ENCODE measurements around the gene DOCK8.

DOCK8 gene

DNA sequence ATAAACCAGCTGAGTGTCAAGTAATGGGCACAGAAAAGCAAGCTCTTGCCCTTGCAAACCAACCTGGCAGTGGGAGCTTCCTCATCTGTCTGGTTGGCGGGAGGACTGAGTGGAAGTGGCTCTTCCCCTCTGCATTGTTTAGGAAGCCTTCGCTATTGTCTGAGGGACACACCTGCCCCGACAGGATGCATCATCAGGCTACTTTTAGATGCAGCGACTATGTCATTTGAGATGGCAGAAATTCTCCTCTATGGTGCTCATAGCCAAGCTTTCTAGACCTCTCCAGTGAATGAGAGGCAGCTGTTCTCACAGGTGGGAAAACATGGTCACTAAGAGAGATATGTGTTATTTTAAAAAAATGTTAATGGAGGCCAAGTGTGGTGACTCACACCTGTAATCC lies 104.0 kb downstream of the DOCK8 start:
- DNase-seq = no peak

DNA sequence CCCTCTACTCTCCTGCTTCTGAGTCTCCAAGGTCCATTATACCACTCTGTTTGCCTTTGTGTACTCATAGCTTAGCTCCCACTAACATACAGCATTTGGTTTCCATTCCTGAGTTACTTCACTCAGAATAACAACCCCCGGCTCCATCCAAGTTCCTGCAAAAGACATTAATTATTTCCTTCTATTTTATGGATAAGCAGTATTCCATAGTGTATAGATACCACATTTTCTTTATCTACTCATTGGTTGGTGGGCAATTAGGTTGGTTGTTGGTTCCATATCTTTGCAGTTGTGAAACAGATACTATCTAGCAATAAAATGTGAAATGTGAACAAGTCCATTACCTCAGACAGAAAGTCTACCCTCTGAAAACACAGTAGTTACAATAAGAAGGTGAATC lies 110.3 kb downstream of the DOCK8 start:
- no peak for DNase-seq

DNA sequence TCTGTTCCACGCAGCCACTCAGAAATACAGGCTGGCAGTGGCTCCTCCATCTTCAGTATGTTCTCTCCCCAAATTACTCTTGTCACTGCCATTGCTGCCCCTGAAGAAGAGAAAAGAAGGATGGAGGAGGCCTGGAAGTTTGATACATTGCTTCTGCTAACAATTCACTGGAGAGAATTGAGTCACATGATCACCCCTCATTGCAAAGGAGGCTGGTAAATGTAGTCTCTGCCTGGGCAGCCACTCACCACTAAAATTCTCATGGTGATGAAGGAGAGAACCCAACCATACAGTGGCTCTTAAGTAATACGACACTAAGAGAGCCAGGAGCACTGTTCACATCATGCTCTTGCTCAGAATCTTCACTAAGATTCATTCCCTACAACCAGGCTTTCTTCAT lies 112.0 kb downstream of the DOCK8 start:
- no peak for DNase-seq

DNA sequence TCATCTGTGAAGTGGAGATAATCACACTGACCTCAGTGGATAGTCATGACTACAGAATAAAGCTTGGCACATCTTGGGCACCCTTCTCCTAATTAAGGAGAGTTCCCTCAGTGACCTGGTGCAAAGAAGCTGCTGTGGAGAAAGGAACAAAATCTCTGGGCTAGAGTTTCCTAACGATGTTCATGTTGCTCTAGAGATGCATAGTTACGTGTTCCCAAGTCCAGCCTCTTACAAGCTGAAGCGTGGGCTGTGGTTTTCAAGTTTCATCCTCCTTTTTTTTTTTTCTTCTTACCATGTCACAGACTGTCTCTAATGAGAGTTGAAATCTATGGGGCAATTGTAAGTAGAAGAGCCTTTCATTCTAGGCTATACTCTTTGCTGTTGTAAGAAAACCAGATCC lies 113.8 kb downstream of the DOCK8 start:
- DNase-seq = no peak

DNA sequence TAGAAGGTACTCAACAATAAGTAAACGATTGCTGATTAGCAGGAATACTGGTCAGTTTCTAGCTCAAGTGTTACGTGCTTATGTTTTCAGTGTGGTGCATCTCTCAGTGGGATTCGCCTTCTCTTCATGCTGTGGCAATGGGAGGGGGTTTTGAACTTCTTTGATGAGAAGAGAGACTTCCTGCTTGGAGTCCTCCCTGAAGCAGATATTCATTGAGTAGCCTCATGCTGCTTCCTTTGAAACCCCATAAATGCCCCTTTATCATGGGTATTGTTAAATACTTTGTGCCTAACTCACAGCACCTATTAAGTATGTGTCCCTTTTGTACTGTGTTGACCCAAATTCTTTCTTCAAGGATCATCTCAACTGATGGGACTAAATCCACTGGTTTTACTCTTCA lies 116.5 kb downstream of the DOCK8 start:
- no peak for DNase-seq

- no peak for DNase-seq
These were observed 120.7 kb downstream of the DOCK8 start for GRCh38 chr9:335373-335772.

DNA sequence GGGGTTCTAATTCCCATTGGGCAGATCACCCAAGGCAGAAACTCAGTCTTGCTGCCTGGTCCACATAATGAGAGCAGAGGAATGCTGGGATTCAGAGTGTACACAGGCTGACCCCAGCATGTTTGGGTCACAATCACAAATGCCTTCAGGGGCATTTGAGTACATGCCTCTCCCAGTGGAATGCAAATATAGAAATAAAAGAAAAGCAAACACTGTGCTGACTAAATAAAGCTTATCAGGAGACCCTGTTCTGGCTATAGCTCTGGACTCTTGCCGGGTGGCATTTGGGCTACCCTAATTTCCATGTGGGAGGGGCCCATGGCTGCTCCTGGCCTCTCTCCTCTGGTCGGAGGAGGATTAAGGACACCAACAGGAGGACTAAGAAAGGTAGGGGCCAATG lies 121.4 kb downstream of the DOCK8 start:
- DNase-seq = no peak

DNA sequence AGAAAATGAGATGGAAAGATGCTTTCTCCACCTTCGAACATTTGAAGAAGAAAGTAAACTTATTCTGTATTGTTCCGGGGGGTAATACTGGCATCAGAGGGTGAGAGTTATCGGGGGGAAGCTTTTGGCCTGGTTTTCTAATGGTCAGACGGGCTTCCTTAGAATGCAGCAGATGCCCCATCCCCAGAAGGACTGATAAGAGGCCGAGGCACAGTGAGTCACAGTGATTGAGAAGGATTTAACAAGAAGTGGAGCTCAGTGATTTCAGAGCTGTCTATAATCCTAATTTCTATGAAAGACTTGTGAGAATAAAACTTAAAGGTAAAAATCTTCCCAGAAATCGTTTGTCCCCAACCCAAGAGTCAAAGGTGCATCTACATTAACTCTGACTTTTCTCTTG lies 123.9 kb downstream of the DOCK8 start:
- no peak for DNase-seq

GRCh38 chr9:341634-342421 lies 127.2 kb downstream of the DOCK8 start:
- no peak for DNase-seq

DNA sequence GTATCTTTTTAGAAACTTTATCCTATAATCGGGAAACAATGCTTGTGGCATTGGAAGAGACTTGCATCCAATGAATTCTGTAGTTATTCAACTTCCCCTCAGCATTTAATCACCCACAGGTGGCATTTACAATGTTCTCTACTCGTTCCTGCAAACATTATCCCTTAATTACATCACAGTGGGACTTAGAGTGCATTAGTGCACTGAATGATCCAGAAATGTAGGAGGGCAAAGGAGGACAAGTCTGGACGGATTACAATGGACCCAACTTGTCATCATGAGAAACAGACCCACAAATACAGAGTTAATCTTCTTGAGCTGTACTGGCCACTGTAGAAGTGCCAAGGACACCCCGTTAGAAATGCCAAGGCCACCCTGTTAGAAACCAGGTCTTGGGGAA lies 129.1 kb downstream of the DOCK8 start:
- no peak for DNase-seq

GRCh38 chr9:346111-346571 lies 131.5 kb downstream of the DOCK8 start:
- DNase-seq = no peak

DNA sequence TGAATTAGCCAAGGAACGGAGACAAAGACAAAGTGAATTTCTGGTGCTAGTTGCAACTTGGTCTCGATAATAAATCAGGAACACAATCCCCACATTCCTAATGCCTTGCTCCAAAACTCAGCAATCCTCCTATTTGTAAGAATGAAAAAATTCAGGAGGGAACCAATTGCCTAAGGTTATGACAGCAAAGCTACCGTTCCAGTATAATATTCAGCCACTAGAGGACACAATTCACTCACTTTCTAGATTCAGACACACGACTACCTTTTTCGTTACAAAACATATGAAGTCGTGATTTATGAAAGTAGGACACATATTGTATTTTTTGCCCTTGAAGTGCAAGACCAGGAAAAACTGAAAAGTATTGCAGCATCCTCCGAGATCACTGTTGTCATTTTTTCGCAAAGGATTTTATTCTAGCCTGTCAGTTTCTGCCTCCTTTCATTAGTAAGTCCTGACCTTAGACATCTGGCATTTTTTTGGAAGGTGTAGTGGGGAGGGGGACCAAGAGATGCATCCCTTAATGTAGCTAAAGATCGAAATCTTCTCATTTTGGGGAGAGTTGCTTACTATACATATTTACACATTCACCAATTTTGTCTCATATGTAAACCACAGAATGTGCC lies 133.1 kb downstream of the DOCK8 start:
- peak; percentile 2 for DNase-seq

DNA sequence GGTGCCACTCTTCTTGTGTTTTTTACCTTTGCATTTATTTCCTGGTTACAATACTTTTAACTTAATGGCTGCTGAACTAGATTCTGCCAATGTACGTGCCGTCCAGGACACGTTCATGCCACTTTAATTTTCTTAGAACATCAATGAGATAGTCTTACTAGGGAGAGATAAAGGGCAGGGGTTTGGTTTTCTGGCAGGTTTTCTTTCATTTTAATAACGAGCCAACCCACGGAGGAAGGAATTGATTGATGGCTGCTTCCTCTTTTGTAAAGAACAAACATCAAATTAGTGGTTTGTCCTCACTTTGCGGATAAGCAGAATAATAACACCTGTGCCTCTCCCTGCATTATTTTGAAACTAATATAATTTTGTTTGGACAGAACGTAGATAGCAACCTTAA lies 135.7 kb downstream of the DOCK8 start:
- DNase-seq = no peak

DNA sequence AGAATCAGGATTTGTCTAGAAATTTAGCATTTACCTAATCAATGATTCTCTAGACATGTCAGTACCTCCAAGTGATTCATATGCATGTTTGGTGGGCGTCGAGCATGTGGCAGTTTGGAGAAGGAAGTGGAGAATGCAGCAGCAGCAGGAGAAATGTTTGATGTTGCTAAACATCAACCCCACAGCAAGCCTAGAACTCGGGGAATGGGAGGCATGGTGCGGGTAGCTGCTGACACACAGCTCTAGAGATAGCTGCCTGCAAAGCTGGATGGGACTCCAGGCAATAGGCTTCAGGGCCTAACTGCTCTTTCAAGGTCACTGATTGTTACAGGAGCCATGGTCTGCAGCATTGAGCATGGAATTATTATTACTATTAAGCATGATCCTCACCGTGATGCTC lies 137.3 kb downstream of the DOCK8 start:
- DNase-seq = no peak

DNA sequence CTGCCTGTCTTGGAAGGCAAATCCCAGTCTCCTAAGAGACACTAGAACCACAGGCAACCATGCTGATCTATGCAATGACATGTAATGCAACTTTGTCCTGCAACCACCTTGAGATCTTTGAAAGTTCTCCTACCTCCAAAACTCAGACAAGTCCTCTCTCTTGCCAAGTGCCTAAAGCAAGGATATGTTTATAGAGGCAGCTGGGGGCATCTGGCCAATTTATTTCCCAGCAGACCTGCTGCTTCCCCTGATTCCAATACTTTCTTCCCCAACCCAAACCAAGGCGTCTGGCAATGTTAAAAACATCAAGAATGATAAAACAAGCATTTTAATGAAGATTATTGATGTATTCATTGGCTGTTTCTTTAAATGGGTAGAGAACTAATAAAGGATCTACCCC lies 138.4 kb downstream of the DOCK8 start:
- no peak for DNase-seq

- no peak for DNase-seq
These were observed 139.8 kb downstream of the DOCK8 start for GRCh38 chr9:354453-354852.

DNA sequence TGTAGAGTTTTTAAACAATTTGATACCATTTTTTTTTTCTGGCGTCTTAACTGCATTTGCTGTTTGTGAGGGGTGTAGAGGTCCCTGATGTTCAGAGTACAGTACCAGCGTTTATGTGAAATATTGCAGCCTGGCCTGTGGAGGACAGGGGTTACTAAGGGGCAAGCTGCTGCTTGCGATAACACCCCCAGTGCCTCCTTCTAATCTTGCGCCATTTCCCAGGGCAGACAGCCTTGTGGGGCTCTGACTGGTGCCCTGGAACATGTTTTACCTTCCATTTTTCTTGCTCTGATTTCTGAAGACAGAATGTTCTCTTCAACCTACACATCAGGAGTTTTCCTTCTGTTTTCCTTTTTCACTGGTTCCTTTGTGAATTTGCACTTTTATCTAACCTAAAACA lies 142.9 kb downstream of the DOCK8 start:
- DNase-seq = no peak

GRCh38 chr9:362561-363273 lies 148.1 kb downstream of the DOCK8 start:
- DNase-seq = no peak

DNA sequence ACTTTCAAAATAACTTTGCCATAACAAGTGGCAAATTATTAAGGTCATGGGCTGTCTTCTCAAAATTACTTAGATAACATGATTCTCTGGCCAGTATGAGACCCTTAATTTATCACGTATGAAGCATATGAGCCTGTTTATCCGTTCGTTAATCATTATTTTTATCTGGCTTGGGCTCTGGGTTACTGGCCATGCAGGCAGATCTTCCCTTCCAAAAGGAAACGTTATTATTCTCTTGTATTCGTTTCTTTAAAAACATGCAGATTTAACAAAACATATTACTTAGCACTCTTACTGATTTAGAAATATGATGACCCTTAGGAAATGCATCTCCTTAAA lies 148.6 kb downstream of the DOCK8 start:
- no peak for DNase-seq

DNA sequence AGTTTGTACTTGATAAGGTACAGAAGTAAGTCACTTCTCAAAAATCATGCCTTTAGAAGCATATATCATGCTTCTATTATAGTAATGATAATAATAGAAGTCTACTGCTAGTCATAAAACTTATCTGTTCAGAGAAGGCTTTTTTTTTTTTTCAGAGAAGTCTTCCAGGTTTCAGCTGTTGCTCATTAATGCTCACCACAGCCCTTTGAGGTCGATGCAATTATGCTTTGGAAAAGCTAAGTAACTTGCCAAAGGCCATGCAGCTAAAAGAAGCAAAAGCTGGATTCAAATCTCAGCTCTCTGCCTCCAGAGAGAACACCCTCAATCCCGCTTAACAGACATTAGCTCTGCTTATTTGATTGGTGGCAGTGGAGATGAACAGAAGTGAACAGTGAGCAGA lies 150.8 kb downstream of the DOCK8 start:
- DNase-seq = no peak

GRCh38 chr9:366620-367019 lies 152.0 kb downstream of the DOCK8 start:
- DNase-seq = no peak

DNA sequence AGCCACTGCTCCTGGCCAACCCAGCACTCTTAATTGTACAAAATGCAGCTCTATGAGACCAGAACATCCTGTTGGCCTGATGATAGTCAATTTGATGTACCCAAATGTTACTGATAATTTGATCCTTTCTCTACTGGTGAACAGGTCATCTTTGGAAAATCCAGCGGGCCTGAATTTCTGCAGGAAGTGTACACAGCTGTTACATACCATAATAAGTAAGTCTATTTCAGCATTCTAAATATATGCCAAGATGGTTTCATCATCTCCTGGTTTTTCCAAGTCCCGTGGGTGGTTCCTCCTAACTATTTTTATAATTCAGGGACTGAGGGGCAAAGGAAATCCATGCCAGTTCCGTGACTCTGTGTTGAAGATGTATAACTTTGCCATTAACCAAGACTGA lies 155.4 kb downstream of the DOCK8 start:
- DNase-seq = no peak

DNA sequence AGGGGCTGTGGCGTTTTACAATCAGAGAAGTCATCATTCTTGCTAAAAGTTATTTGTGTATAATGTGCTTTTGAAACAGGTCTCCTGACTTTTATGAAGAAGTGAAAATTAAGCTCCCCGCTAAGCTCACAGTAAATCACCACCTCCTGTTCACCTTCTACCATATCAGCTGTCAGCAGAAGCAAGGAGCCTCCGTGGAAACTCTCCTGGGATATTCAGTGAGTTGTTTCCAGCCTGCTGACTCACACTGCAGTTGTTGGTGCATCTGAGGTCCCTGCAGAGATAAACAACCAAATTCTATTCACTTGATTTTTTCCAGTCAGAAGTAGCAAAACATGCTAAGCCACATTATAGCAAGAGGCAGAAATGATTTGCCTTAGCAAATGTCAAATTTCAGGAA lies 156.7 kb downstream of the DOCK8 start:
- no peak for DNase-seq

DNA sequence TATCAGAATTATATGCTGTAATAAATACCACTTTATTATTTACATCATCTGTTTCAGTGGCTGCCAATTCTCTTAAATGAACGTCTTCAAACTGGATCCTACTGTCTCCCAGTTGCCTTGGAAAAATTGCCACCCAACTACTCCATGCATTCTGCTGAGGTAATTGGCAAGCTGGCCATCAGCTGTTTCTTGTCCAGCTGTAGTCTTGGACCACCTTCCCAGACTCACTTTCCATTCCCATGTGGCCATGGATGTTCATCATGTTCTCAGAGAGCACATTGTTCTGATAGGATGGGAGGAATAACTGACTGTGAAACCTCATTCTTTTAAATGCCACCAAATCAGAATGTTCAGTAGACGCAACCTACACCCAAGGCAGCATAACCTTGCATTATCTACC lies 157.5 kb downstream of the DOCK8 start:
- DNase-seq = no peak

Measured in NCI-H774 (cell line).